ENCODE data around the gene UBXN11.
A peak's percentile ranks its signal among the peaks of the same experiment; 100 is the strongest.
"Not testable (repeated sequence)": the region's sequence is repeated elsewhere in the genome, so short reads cannot be mapped to it uniquely, and the experiment has no call there.

UBXN11 gene

GRCh38 chr1:26335774-26336476 is 29.5 kb upstream of the UBXN11 start:
- FAIRE-seq, result no peak

- not testable (repeated sequence) for FAIRE-seq
These were observed 26.9 kb upstream of the UBXN11 start for GRCh38 chr1:26333312-26333711.

- no peak for FAIRE-seq
These were observed 23.8 kb upstream of the UBXN11 start for GRCh38 chr1:26330276-26330675.

GRCh38 chr1:26329380-26329779 is 22.9 kb upstream of the UBXN11 start:
- not testable (repeated sequence) for FAIRE-seq

GRCh38 chr1:26328597-26328996 is 22.2 kb upstream of the UBXN11 start:
- no peak for FAIRE-seq

GRCh38 chr1:26327956-26328362 is 21.5 kb upstream of the UBXN11 start:
- FAIRE-seq, result no peak

- no peak for FAIRE-seq
These were observed 18.1 kb upstream of the UBXN11 start for GRCh38 chr1:26324550-26324949.

GRCh38 chr1:26323382-26323781 is 16.9 kb upstream of the UBXN11 start:
- FAIRE-seq, result no peak

- no peak for FAIRE-seq
These were observed 15.6 kb upstream of the UBXN11 start for GRCh38 chr1:26322042-26322331.

GRCh38 chr1:26321315-26322041 is 15.0 kb upstream of the UBXN11 start:
- FAIRE-seq, result peak; percentile 48

- FAIRE-seq, result no peak
These were observed 14.5 kb upstream of the UBXN11 start for GRCh38 chr1:26320896-26321295.

- no peak for FAIRE-seq
These were observed 12.1 kb upstream of the UBXN11 start for GRCh38 chr1:26318338-26319064.

GRCh38 chr1:26317612-26318337 is 11.3 kb upstream of the UBXN11 start, which contains the start of gene CD52:
Gene CD52 (plus strand): TSS chr1:26317958. CDS start chr1:26318018, 60 bp downstream.
- no peak for FAIRE-seq

GRCh38 chr1:26317146-26317545 is 10.7 kb upstream of the UBXN11 start:
- FAIRE-seq, result no peak

GRCh38 chr1:26315874-26316850 is 9.7 kb upstream of the UBXN11 start:
- no peak for FAIRE-seq

- no peak for FAIRE-seq
These were observed 8.1 kb upstream of the UBXN11 start for GRCh38 chr1:26314501-26314900.

GRCh38 chr1:26307966-26308899 is 1.8 kb upstream of the UBXN11 start:
- FAIRE-seq, result not testable (repeated sequence)

GRCh38 chr1:26307363-26307781 is 936 bp upstream of the UBXN11 start:
- FAIRE-seq, result no peak

GRCh38 chr1:26305667-26306289 is 658 bp downstream of the UBXN11 start:
- no peak for FAIRE-seq

- FAIRE-seq, result no peak
These were observed 3.6 kb downstream of the UBXN11 start for GRCh38 chr1:26302733-26303405.
